ENCODE data around the gene KIF3B. TPM values are rescaled to one million over a fixed set of nuclear protein-coding genes. Genes with fewer than 3 reads are reported as not detected.

KIF3B gene
- total RNA-seq, 1 donor from 2014 or later = 20.1 TPM

DNA sequence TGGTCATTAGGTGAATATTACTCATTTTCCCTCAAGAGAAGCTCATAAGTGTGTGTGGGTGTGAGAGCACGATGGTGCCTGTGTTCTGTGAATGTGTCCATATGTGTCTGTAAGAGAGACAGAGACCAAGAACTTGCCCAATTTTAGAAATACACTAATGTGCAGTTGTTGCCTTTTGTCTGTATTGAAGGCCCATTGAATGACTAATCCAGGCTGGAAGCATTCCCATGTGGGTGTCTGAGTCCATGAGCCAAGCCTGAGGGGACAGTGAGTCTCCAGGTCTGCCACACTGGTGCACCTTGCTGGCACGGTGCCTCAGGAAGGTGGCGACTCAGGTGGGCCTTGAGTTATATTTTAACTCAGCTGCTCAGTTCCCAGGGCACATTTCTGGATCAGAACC, 55.2 kb downstream of the KIF3B start:
- peaks cover 10 to 31% of the 10 kb centered on the region in 2 donors for H3K36me3 ChIP-seq
- intact Hi-C loops (cut with DNase I) = no loop called here
- TF ChIP-seq, protein P1, sequence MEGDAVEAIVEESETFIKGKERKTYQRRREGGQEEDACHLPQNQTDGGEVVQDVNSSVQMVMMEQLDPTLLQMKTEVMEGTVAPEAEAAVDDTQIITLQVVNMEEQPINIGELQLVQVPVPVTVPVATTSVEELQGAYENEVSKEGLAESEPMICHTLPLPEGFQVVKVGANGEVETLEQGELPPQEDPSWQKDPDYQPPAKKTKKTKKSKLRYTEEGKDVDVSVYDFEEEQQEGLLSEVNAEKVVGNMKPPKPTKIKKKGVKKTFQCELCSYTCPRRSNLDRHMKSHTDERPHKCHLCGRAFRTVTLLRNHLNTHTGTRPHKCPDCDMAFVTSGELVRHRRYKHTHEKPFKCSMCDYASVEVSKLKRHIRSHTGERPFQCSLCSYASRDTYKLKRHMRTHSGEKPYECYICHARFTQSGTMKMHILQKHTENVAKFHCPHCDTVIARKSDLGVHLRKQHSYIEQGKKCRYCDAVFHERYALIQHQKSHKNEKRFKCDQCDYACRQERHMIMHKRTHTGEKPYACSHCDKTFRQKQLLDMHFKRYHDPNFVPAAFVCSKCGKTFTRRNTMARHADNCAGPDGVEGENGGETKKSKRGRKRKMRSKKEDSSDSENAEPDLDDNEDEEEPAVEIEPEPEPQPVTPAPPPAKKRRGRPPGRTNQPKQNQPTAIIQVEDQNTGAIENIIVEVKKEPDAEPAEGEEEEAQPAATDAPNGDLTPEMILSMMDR (IDR thresholded peaks at IDR 0.05) = no peak

DNA sequence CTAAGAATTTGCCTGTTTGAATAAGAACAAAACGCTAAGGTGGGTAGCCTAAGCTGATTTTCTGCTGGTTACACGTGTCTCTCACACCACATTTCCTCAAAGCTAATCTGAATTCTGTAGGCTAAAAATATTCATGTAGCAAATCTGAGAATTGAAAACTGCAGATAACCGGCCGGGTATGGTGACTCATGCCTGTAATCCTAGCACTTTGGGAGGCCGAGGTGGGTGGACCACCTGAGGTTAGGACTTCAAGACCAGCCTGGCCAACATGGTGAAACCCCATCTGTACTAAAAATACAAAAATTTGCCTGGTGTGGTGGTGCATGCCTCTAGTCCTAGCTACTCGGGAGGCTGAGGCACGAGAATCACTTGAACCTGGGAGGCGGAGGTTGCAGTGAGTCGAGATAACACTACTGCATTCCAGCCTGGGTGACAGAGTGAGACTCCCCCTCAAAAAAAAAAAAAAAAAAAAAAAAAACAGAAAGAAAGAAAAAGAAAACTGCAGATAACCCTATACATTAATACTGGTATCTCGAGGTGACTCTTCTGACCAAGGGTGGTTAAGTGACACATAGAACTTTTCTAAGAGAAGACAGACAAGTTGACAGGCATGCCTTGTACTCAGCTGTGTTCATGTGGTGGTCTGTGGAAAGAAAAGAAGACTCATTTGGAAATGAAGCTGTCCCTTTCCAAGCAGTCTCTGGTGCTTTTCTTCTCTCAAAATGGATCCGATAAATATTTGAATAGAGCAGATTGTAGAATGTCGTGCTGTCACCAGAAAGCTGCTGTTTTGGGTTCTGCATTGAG, 55.9 kb downstream of the KIF3B start:
- TF ChIP-seq, protein P1 (IDR thresholded peaks at IDR 0.05) = no peak
- Histone ChIP-seq H3K9me3 (no peaks in the 10 kb centered on the region), H3K36me3 (peaks cover 10 to 28% of the 10 kb centered on the region in 2 donors), H3K27ac (no peak overlapping the region), H3K4me1 (no peaks in the 10 kb centered on the region), H3K27me3 (no peaks in the 10 kb centered on the region), H3K4me3 (no peak overlapping the region)
- no peak for DNase-seq (ENCODE audit: low spot score in 2 of 2)
- intact Hi-C loops (cut with DNase I) = no loop called here

More for the DNA sequence above, 55.2 kb downstream of the KIF3B start:
- H3K4me1 ChIP-seq = no peaks in the 10 kb centered on the region
- H3K4me3 ChIP-seq = no peak overlapping the region
- H3K9me3 ChIP-seq = no peaks in the 10 kb centered on the region
- H3K27me3 ChIP-seq = no peaks in the 10 kb centered on the region
- DNase-seq (ENCODE audit: low spot score in 2 of 2) = no peak
- no peak overlapping the region for H3K27ac ChIP-seq

GRCh38 chr20:32333988-32334885, 56.8 kb downstream of the KIF3B start:
- no peaks in the 10 kb centered on the region for H3K27me3 ChIP-seq
- no peak for DNase-seq (ENCODE audit: low spot score in 2 of 2)
- H3K36me3 ChIP-seq = peaks cover 10 to 28% of the 10 kb centered on the region in 2 donors
- H3K4me3 ChIP-seq = no peak overlapping the region
- H3K4me1 ChIP-seq = no peaks in the 10 kb centered on the region
- TF ChIP-seq, protein P1 (IDR thresholded peaks at IDR 0.05) = no peak
- H3K9me3 ChIP-seq = no peaks in the 10 kb centered on the region
- intact Hi-C loops (cut with DNase I) = no loop called here
- peak overlapping the region in 1 of 2 donors; percentile 40 for H3K27ac ChIP-seq

DNA sequence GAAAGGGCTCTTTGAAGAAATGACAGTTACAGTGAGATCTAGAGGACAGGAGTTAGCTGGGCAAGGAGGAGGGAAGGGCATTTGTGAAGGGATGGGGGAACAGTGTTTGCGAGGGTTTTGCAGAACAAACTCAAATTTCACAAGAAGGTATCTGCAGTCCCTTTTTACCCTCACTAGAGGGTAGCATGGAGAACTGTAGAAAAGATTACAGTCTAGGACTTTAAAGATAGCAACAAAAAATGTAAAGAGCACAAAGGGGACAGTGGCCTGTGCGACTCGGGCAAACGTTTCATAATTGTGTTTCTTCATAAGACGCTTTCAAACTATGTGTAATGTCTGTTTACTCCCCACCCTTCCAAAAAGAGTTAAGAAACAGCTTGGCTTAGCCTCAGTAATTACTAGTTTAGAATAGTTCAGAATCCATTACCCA, 59.5 kb downstream of the KIF3B start:
- Histone ChIP-seq H3K4me1 (peaks cover 0 to 3% of the 10 kb centered on the region in 2 donors), H3K27ac (no peak overlapping the region), H3K9me3 (no peaks in the 10 kb centered on the region), H3K36me3 (peaks cover 0 to 8% of the 10 kb centered on the region in 2 donors), H3K27me3 (no peaks in the 10 kb centered on the region), H3K4me3 (no peak overlapping the region)
- TF ChIP-seq, protein P1 (IDR thresholded peaks at IDR 0.05) = peak; percentile 23 to 49 (median 24)
- DNase-seq (ENCODE audit: low spot score in 2 of 2) = no peak
- intact Hi-C loops (cut with DNase I) = loop anchor here (5.0 kb wide), 1 partner anchor 315 kb away; no protein-coding TSS in a partner anchor

GRCh38 chr20:32337937-32338661, 60.6 kb downstream of the KIF3B start:
- H3K36me3 ChIP-seq = no peaks in the 10 kb centered on the region
- H3K4me1 ChIP-seq = peaks cover 0 to 3% of the 10 kb centered on the region in 2 donors
- no peak overlapping the region for H3K4me3 ChIP-seq
- no peaks in the 10 kb centered on the region for H3K9me3 ChIP-seq
- no peaks in the 10 kb centered on the region for H3K27me3 ChIP-seq
- H3K27ac ChIP-seq = no peak overlapping the region
- intact Hi-C loops (cut with DNase I) = loop anchor here (5.0 kb wide), 1 partner anchor 314 kb away; no protein-coding TSS in a partner anchor
- DNase-seq (ENCODE audit: low spot score in 2 of 2) = no peak
- TF ChIP-seq, protein P1 (IDR thresholded peaks at IDR 0.05) = no peak
